ENCODE data around the gene KANK2. TPM values are rescaled to one million over a fixed set of nuclear protein-coding genes. Genes with fewer than 3 reads are reported as not detected.

The KANK2 gene
- total and polyA plus RNA-seq, 2 of the 13 experiments (the other 11 are each of a cell fraction or from before 2014, with no cell fraction given): 5.7 to 12.9 TPM

- ATAC-seq: no peak
- DNase-seq (ENCODE audit: low spot score): no peak
- H4K20me1 ChIP-seq (ENCODE audit: insufficient read depth, low read length): no peaks in the 10 kb centered on the region
- ChIA-PET POLR2A (interaction anchor here (0.8 to 1.2 kb wide), 2 partner anchors 57 to 70 kb away, joined by 4 to 6 read pairs; no protein-coding TSS in a partner anchor), CTCF (ENCODE audit: low intra/inter-chr PET ratio, low total read pairs) (no interaction called here)
- intact Hi-C loops (cut with micrococcal nuclease; ENCODE audit: unreplicated experiment) (no loop called here), in situ Hi-C loops (cut with HindIII; ENCODE audit: extremely low pct_ligation_motif_present, low pct_unique_long_range_greater_than_20kb) (loop anchor here (5.0 kb wide), 1 partner anchor 63 kb away; no protein-coding TSS in a partner anchor)
- H3K4me2 ChIP-seq (ENCODE audit: low read depth, low read length): no peak overlapping the region
- no peaks in the 10 kb centered on the region for H3K9me3 ChIP-seq (ENCODE audit: low read length)
- no peak overlapping the region for H3K9ac ChIP-seq (ENCODE audit: insufficient read depth, low read depth, low read length)
- H3K36me3 ChIP-seq (replicated peaks in 1 of 2; ENCODE audit: control insufficient read depth in 1 of 2, insufficient read depth in 2 of 2, low read length in 2 of 2): peaks cover 2 to 6% of the 10 kb centered on the region in 2 experiments; a peak in 1 of 5 replicates
- BruUV-seq (replicated peaks): no TSS peak
- H3K79me2 ChIP-seq (ENCODE audit: insufficient read depth, low read length): no peaks in the 10 kb centered on the region
- no peak overlapping the region for H3K27ac ChIP-seq (ENCODE audit: extremely low read length, insufficient read depth, low read length)
- no peak overlapping the region for H3K4me3 ChIP-seq (replicated peaks in 1 of 3; ENCODE audit: insufficient read depth in 1 of 3, low read depth in 2 of 3, low read length in 3 of 3)
- H2AFZ ChIP-seq (ENCODE audit: low read length): no peak overlapping the region
- no peak for FAIRE-seq
- WGBS (ENCODE audit: low lambda C conversion rate): 82% methylated on average over 9 of the region's 15 CpGs
- H3K4me1 ChIP-seq (ENCODE audit: insufficient read depth, low read length): peaks cover 18% of the 10 kb centered on the region
- no peaks in the 10 kb centered on the region; a peak in 1 of 5 replicates for H3K27me3 ChIP-seq (ENCODE audit: control insufficient read depth in 1 of 2, insufficient read depth in 2 of 2, low read length in 2 of 2)
- TF ChIP-seq MIER3 (CRISPR knock-in tag; IDR thresholded peaks at IDR 0.05; ENCODE audit: borderline replicate concordance) (no peak), ZNF674 (CRISPR knock-in tag; IDR thresholded peaks at IDR 0.05; ENCODE audit: low read depth) (no peak), EHMT2 (IDR thresholded peaks at IDR 0.05; ENCODE audit: borderline replicate concordance, low read depth, low read length) (no peak), ARNT2 (CRISPR knock-in tag; IDR thresholded peaks at IDR 0.05; ENCODE audit: low read depth) (no peak), IKZF5 (CRISPR knock-in tag; IDR thresholded peaks at IDR 0.05) (no peak), ZSCAN30 (CRISPR knock-in tag; IDR thresholded peaks at IDR 0.05) (no peak), NFKB2 (CRISPR knock-in tag; IDR thresholded peaks at IDR 0.05; ENCODE audit: borderline replicate concordance) (no peak), JARID2 (CRISPR knock-in tag; IDR thresholded peaks at IDR 0.05; ENCODE audit: insufficient replicate concordance) (no peak), RXRA (CRISPR knock-in tag; IDR thresholded peaks at IDR 0.05) (no peak), HNRNPH1 (optimal IDR thresholded peaks at IDR 0.05; ENCODE audit: low read depth, low read length) (no peak), TSC22D2 (CRISPR knock-in tag; IDR thresholded peaks at IDR 0.05; ENCODE audit: borderline replicate concordance) (no peak), NCOA1 (CRISPR knock-in tag; IDR thresholded peaks at IDR 0.05) (no peak), TP53 (CRISPR knock-in tag; conservative IDR thresholded peaks at IDR 0.05) (no peak), BCL3 (CRISPR knock-in tag; IDR thresholded peaks at IDR 0.05) (no peak), ARNTL (CRISPR knock-in tag; IDR thresholded peaks at IDR 0.05) (no peak), RFX1 (IDR thresholded peaks at IDR 0.05) (no peak), ZNF691 (CRISPR knock-in tag; IDR thresholded peaks at IDR 0.05; ENCODE audit: borderline replicate concordance, low read depth) (no peak), DMAP1 (CRISPR knock-in tag; IDR thresholded peaks at IDR 0.05) (no peak)
Measured at GRCh38 chr19:11200015-11200574, 2.8 kb upstream of the KANK2 start.

All from HepG2 (cell line).